Right lobe of liver (tissue), 6 donors: ENCODE measurements around the gene OVCH1. TPM values are rescaled to one million over a fixed set of nuclear protein-coding genes. Genes with fewer than 3 reads are reported as not detected.

Source experiments
- ATAC-seq, 4 donors: fragments of 200-7000 bp; cut with Tn5 transposase; one replicate each; pipeline ENCODE4 v1.9.1; 2020; ENCODE audit warnings: mild to moderate bottlenecking in 4 of 4, moderate library complexity in 4 of 4
- DNase-seq, 3 donors: peaks; one replicate each; pipeline ENCODE4 v3.0.0-alpha.2; 2020
- H3K27ac ChIP-seq, 3 donors: fragments of 200-600 bp; one replicate each; pipeline ENCODE4 v1.8.0; 2022
- H3K27me3 ChIP-seq, 2 donors: fragments of 200-600 bp; one replicate each; pipeline ENCODE4 v1.8.0; 2022
- H3K36me3 ChIP-seq, 4 donors: fragments of 200-600 bp; sonication (generic) in 1 of 4; one replicate each; pipeline versions ENCODE4 v1.5.1 to v1.8.0; 2017 to 2022; ENCODE audit warnings: control low read depth in 1 of 4
- H3K4me1 ChIP-seq, 4 donors: fragments of 200-600 bp; sonication (generic) in 1 of 4; one replicate each; pipeline versions ENCODE4 v1.5.1 to v1.8.0; 2017 to 2022; ENCODE audit warnings: control low read depth in 1 of 4
- H3K4me3 ChIP-seq, 3 donors: fragments of 200-600 bp; one replicate each; pipeline ENCODE4 v1.8.0; 2022
- H3K9me3 ChIP-seq, 4 donors: fragments of 200-600 bp; sonication (generic) in 1 of 4; one replicate each; pipeline versions ENCODE4 v1.5.1 to v1.8.0; 2017 to 2022; ENCODE audit warnings: control low read depth in 1 of 4
- POLR2A ChIP-seq: fragments of 450-650 bp; IDR thresholded peaks from one replicate; pipeline ENCODE4 v1.6.1; 2017; ENCODE audit warnings: antibody characterized with exemption, mild to moderate bottlenecking
- WGBS: methylation state at CpG from one replicate; pipeline ENCODE4 v1.1.6; 2018; ENCODE audit warnings: low coverage, low lambda C conversion rate; ENCODE audit not compliant: insufficient coverage; ENCODE audit errors: missing lambda C conversion rate; 5-methylcytosine and 5-hydroxymethylcytosine counted together
- intact Hi-C, 2 donors: fragments of 100-400 bp; cut with DNase I; formaldehyde crosslinking; loops; one replicate each; pipeline versions ENCODE4 v1.11.2 to v1.14.1; 2022
- long read RNA-seq: library from polyadenylated mRNA; unstranded; transcript quantifications from one replicate; pipeline ENCODE4 v2.0.0, GENCODE V29; 2019
- total RNA-seq, 6 experiments: library from RNA; depleted of rRNA in 2 of 6; stranded (reverse); fragments of >200 nt in 2 of 6; fragmentation: NEBNext Ultra II Directional in 3 of 6; extraction: Animal tissue kit (Norgen Biotek cat#: 25700) in 3 of 6; gene quantifications; one replicate each; pipeline versions ENCODE4 v1.1.0 to v1.2.4, GENCODE V29; 2016 to 2023
- TF ChIP-seq, protein P1 (sequence below), 4 donors: fragments of 200-600 bp in 3 of 4; fragments of 450-650 bp in 1 of 4; IDR thresholded peaks; one replicate each; pipeline versions ENCODE4 v1.5.1 to v1.8.0; 2016 to 2022; ENCODE audit warnings: antibody characterized with exemption in 4 of 4, mild to moderate bottlenecking in 2 of 4
- donor health status: DM: no; HTN: yes; CAD: no.
- donor health status: DM: no; HTN: no; CAD: no.
- donor health status: DM: no; HTN: no; CAD: no.
- donor health status: DM: no; HTN: yes; CAD: no.
- donor health status: DM: no; HTN: yes; CAD: no.

Gene OVCH1, protein sequence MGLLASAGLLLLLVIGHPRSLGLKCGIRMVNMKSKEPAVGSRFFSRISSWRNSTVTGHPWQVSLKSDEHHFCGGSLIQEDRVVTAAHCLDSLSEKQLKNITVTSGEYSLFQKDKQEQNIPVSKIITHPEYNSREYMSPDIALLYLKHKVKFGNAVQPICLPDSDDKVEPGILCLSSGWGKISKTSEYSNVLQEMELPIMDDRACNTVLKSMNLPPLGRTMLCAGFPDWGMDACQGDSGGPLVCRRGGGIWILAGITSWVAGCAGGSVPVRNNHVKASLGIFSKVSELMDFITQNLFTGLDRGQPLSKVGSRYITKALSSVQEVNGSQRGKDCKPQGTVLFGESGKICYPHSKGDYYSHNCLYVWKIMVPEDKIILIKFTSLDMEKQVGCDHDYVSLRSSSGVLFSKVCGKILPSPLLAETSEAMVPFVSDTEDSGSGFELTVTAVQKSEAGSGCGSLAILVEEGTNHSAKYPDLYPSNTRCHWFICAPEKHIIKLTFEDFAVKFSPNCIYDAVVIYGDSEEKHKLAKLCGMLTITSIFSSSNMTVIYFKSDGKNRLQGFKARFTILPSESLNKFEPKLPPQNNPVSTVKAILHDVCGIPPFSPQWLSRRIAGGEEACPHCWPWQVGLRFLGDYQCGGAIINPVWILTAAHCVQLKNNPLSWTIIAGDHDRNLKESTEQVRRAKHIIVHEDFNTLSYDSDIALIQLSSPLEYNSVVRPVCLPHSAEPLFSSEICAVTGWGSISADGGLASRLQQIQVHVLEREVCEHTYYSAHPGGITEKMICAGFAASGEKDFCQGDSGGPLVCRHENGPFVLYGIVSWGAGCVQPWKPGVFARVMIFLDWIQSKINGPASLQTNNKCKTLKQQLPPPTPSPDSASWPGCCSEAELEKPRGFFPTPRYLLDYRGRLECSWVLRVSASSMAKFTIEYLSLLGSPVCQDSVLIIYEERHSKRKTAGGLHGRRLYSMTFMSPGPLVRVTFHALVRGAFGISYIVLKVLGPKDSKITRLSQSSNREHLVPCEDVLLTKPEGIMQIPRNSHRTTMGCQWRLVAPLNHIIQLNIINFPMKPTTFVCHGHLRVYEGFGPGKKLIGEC
- total RNA-seq = under 1 TPM in 1 of 6 experiments, not detected in 5; 0.05 TPM
- long read RNA-seq = 0 reads

DNA sequence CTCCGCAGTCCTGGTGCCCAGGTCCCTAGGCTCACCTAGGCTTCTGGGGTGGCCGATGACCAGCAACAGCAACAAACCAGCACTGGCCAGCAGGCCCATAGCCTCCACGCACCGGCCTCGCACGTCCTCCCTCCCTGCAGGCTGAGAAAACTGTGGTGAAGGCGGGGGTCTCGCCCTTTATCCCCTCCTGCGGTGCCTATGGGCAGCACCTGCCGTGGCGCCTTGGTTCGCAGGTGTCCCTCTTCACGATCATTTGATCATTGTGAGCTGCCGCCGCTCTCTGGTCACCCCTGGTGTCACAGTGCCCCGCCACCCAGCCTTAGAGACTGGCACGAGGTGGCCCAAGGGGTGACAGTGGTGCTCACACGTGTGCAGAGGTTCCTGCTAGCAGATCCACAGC is at the start of gene OVCH1:
OVCH1 (minus strand) TSS at position 99 of the 400 bp plus-strand sequence; CDS start at position 99, 0 bp downstream.
- no peak for TF ChIP-seq POLR2A
- TF ChIP-seq, protein P1, sequence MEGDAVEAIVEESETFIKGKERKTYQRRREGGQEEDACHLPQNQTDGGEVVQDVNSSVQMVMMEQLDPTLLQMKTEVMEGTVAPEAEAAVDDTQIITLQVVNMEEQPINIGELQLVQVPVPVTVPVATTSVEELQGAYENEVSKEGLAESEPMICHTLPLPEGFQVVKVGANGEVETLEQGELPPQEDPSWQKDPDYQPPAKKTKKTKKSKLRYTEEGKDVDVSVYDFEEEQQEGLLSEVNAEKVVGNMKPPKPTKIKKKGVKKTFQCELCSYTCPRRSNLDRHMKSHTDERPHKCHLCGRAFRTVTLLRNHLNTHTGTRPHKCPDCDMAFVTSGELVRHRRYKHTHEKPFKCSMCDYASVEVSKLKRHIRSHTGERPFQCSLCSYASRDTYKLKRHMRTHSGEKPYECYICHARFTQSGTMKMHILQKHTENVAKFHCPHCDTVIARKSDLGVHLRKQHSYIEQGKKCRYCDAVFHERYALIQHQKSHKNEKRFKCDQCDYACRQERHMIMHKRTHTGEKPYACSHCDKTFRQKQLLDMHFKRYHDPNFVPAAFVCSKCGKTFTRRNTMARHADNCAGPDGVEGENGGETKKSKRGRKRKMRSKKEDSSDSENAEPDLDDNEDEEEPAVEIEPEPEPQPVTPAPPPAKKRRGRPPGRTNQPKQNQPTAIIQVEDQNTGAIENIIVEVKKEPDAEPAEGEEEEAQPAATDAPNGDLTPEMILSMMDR (IDR thresholded peaks at IDR 0.05) = no peak
- no peaks in the 10 kb centered on the region for H3K27me3 ChIP-seq
- intact Hi-C loops = no loop called here
- ATAC-seq = no peak
- no peak within 1 kb of the TSS for H3K4me3 ChIP-seq
- H3K27ac ChIP-seq = no peak within 1 kb of the TSS
- H3K36me3 ChIP-seq = no peaks in the 10 kb centered on the region
- no peaks in the 10 kb centered on the region for H3K4me1 ChIP-seq
- DNase-seq = no peak
- WGBS = 91% methylated on average over 6 of the region's 18 CpGs
- no peaks in the 10 kb centered on the region for H3K9me3 ChIP-seq

DNA sequence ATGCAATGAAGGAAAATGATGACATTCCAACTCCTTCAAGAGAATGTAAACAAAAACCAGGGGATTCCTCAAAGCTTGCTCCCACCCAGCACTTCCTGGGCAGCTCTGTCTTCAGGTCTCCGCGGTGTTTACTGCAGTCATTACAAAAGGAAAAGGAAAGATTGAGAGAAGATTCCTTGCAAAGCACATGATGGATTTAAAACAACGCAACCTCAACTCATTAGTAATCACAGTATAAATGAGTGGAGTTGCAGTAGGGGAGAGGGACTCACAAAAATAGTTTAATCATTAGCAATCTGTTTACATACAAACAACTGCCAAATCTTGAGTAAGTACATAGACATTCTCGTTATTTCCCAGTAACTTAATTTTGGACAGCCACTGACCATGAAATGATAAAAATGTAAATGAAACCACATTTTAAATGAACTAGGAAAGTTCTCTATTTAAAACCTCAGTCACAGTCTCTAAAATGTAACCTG is 49.7 kb upstream of the OVCH1 start:
- ATAC-seq (peak; percentile 73 to 91 (median 84)), DNase-seq (no peak)
- Histone ChIP-seq H3K9me3 (no peaks in the 10 kb centered on the region), H3K36me3 (no peaks in the 10 kb centered on the region), H3K4me3 (no peak overlapping the region), H3K27ac (peak overlapping the region in 1 of 3 donors; percentile 13), H3K4me1 (peaks cover 0 to 14% (median 0%) of the 10 kb centered on the region in 4 donors), H3K27me3 (no peaks in the 10 kb centered on the region)
- intact Hi-C loops = no loop called here
- TF ChIP-seq POLR2A = no peak
- WGBS = 31% methylated on average over 4 of the region's 4 CpGs

DNA sequence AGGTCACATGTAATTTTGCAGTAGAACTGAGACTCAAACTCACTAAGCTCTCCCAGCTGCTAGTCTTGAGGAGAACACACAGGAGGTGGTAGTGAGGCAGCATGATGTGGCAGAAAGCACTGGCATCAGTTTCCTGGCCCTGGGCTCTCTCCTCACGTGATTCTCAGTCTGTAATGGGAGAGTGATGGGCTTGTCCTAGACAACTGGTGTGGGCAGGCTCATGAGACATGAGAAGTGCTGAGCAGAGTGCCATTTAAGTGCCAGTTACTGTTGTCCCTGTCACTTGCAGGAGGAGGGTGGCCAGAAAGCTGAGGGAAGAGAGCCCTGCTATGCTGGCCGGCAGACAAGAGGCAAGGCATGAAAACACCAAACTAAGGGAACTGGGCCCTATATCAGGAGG is 48.5 kb upstream of the OVCH1 start:
- Histone ChIP-seq H3K36me3 (no peaks in the 10 kb centered on the region), H3K4me3 (no peak overlapping the region), H3K27ac (no peak overlapping the region), H3K27me3 (no peaks in the 10 kb centered on the region), H3K4me1 (peaks cover 0 to 14% (median 0%) of the 10 kb centered on the region in 4 donors), H3K9me3 (no peaks in the 10 kb centered on the region)
- WGBS = 100% methylated on average over 1 of the region's 2 CpGs
- ATAC-seq = no peak
- DNase-seq = no peak
- intact Hi-C loops = no loop called here
- TF ChIP-seq, protein P1 (IDR thresholded peaks at IDR 0.05) = no peak
- TF ChIP-seq POLR2A = no peak

DNA sequence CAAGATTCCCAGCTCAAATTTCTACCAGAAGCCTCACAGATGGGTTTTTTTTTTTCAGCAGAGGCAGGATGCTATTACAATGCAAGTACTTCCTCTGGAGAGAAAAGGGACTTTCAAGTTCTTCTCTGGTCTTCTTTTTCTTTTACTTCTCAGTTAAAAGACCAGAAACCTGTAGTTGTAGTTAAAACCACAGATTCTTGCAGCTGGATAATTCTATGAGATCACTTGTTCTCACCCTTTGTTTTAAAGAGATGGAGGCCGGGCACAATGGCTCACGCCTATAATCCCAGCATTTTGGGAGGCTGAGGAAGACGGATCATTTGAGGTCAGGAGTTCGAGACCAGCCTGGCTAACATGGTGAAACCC is 47.6 kb upstream of the OVCH1 start:
- 82% methylated on average over 4 of the region's 4 CpGs for WGBS

More for the DNA sequence above, 47.6 kb upstream of the OVCH1 start:
- Histone ChIP-seq H3K36me3 (no peaks in the 10 kb centered on the region), H3K27ac (no peak overlapping the region), H3K4me3 (no peak overlapping the region), H3K9me3 (no peaks in the 10 kb centered on the region), H3K27me3 (no peaks in the 10 kb centered on the region), H3K4me1 (peaks cover 0 to 14% (median 0%) of the 10 kb centered on the region in 4 donors)
- no peak for DNase-seq
- TF ChIP-seq, protein P1 (IDR thresholded peaks at IDR 0.05) = no peak
- no peak for TF ChIP-seq POLR2A
- ATAC-seq = no peak
- intact Hi-C loops = no loop called here
